Smooth muscle cell (in vitro differentiated cells): ENCODE results near the gene MED28. TPM values are rescaled to one million over a fixed set of nuclear protein-coding genes. Genes with fewer than 3 reads are reported as not detected.
A peak's percentile ranks its signal among the peaks of the same experiment; 100 is the strongest.

Source experiments
- DNase-seq: peaks from one replicate; lab custom pipeline; 2025; ENCODE audit not compliant: unreplicated experiment; lab: John Stamatoyannopoulos, UW
- H2AFZ ChIP-seq: fragments of 200-600 bp; sonication (generic); 2 replicates; pipeline ENCODE4 v1.6.0; 2016; ENCODE audit warnings: antibody characterized with exemption, low read depth, mild to moderate bottlenecking
- H3F3A ChIP-seq: fragments of 200-600 bp; sonication (generic); 2 replicates; pipeline ENCODE4 v1.6.0; 2017; ENCODE audit warnings: antibody characterized with exemption, low read depth
- H3K27ac ChIP-seq: fragments of 200-600 bp; sonication (generic); 2 replicates; pipeline ENCODE4 v1.5.1; 2016; ENCODE audit warnings: low read depth, mild to moderate bottlenecking
- H3K27me3 ChIP-seq: fragments of 200-600 bp; sonication (generic); 2 replicates; pipeline ENCODE4 v1.6.1; 2016; ENCODE audit warnings: low read depth, mild to moderate bottlenecking
- H3K36me3 ChIP-seq: fragments of 200-600 bp; sonication (generic); 2 replicates; pipeline ENCODE4 v1.5.1; 2016; ENCODE audit warnings: low read depth
- H3K4me1 ChIP-seq: fragments of 200-600 bp; sonication (generic); 2 replicates; pipeline ENCODE4 v1.5.1; 2016; ENCODE audit warnings: low read depth
- H3K4me2 ChIP-seq: fragments of 200-600 bp; sonication (generic); 2 replicates; pipeline ENCODE4 v1.6.0; 2016; ENCODE audit warnings: mild to moderate bottlenecking
- H3K4me3 ChIP-seq: fragments of 200-600 bp; sonication (generic); 2 replicates; pipeline ENCODE4 v1.5.1; 2016; ENCODE audit warnings: mild to moderate bottlenecking
- H3K79me2 ChIP-seq: fragments of 200-600 bp; sonication (generic); 2 replicates; pipeline ENCODE4 v1.6.0; 2016; ENCODE audit warnings: low read depth, mild to moderate bottlenecking
- H3K9ac ChIP-seq: fragments of 200-600 bp; sonication (generic); 2 replicates; pipeline ENCODE4 v1.6.0; 2016; ENCODE audit warnings: low read depth
- H3K9me3 ChIP-seq: fragments of 200-600 bp; sonication (generic); replicated peaks from 2 replicates; pipeline ENCODE4 v1.5.1; 2016; ENCODE audit warnings: low read depth
- H4K20me1 ChIP-seq: fragments of 200-600 bp; sonication (generic); 2 replicates; pipeline ENCODE4 v1.6.0; 2016; ENCODE audit warnings: low read depth
- CTCF ChIP-seq: fragments of 200-600 bp; sonication (generic); IDR thresholded peaks from 2 replicates; pipeline ENCODE4 v1.5.1; 2017; ENCODE audit warnings: borderline replicate concordance, mild to moderate bottlenecking, antibody characterized with exemption; ENCODE audit not compliant: insufficient read depth, poor library complexity, severe bottlenecking
- WGBS: methylation state at CpG from one replicate; pipeline ENCODE4 v1.1.7; 2016; ENCODE audit warnings: low lambda C conversion rate; 5-methylcytosine and 5-hydroxymethylcytosine counted together
- polyA plus RNA-seq: library from polyadenylated mRNA; unstranded; fragments of >200 nt; fragmentation: Nextera tagmentation; extraction: Ambion mirVana; gene quantifications from 2 replicates; pipeline ENCODE4 v1.2.1, GENCODE V29; 2016
- total RNA-seq: library from RNA; depleted of rRNA; stranded (reverse); fragments of >200 nt; gene quantifications from 2 replicates; pipeline ENCODE4 v1.2.3, GENCODE V29; 2014

MED28 gene
- total and polyA plus RNA-seq, 2 experiments from 2014 or later = 10.9 to 39.5 TPM

DNA sequence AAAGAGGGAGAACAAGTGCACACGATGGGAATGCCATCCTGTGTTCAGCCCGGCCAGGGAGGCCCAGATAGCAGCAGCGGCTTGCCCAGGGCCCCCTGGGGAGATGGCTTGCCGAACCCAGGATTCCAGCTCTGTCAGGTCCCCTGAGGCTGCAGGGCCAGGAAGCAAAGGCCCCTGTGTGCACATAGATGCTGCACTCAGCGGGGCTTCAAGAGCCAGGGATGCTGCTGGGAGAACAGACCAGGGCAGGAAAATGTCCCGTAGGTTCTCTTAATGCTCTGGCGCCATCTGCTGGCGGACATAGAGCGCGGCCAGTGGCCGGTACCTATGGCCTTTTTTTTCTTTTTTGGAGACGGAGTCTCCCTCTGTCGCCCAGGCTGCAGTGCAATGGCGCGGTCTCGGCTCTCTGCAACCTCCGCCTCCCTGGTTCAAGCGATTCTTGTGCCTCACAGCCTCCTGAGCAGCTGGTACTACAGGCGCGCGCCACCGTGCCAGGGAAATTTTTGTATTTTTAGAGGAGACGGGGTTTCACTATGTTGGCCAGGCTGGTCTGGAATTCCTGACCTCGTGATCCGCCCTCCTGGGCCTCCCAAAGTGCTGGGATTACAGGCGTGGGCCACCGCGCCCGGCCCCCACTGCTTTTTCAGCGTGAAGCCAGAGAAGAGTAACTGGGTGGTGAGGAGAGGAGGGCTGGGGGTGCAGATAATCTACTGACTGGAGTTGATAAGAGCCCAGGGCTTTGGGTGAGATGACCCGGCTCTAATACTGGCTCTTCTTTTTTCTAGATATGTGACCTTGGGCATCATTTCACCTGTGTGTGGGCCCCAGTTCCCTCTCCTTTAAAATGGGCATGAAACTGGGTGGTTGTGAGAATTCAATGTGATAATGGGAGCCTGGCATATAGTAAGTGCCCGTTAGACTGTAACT lies 22.5 kb downstream of the MED28 start:
- WGBS = 59% methylated on average over 32 of the region's 32 CpGs
- no peaks in the 10 kb centered on the region for H3K27me3 ChIP-seq
- no peak overlapping the region for H3K4me2 ChIP-seq
- no peak overlapping the region for H3K27ac ChIP-seq
- no peaks in the 10 kb centered on the region for H3K4me1 ChIP-seq
- peak; percentile 18 for DNase-seq
- H4K20me1 ChIP-seq = peaks cover 7% of the 10 kb centered on the region
- no peaks in the 10 kb centered on the region for H3K79me2 ChIP-seq
- H2AFZ ChIP-seq = no peak overlapping the region
- no peak overlapping the region for H3K4me3 ChIP-seq
- no peaks in the 10 kb centered on the region for H3F3A ChIP-seq
- no peaks in the 10 kb centered on the region for H3K9me3 ChIP-seq
- peak; percentile 89 for TF ChIP-seq CTCF
- peaks cover 6% of the 10 kb centered on the region for H3K36me3 ChIP-seq
- H3K9ac ChIP-seq = no peak overlapping the region

GRCh38 chr4:17639136-17639535 lies 24.7 kb downstream of the MED28 start:
- no peaks in the 10 kb centered on the region for H3K79me2 ChIP-seq
- H3K36me3 ChIP-seq = no peaks in the 10 kb centered on the region
- no peaks in the 10 kb centered on the region for H3F3A ChIP-seq
- no peak overlapping the region for H2AFZ ChIP-seq
- H3K9me3 ChIP-seq = no peaks in the 10 kb centered on the region
- H3K4me1 ChIP-seq = no peaks in the 10 kb centered on the region
- H3K4me2 ChIP-seq = no peak overlapping the region
- WGBS = 81% methylated on average over 7 of the region's 7 CpGs
- no peak for TF ChIP-seq CTCF
- no peak overlapping the region for H3K9ac ChIP-seq
- no peak for DNase-seq
- H4K20me1 ChIP-seq = peaks cover 7% of the 10 kb centered on the region
- no peak overlapping the region for H3K4me3 ChIP-seq
- H3K27ac ChIP-seq = no peak overlapping the region
- H3K27me3 ChIP-seq = no peaks in the 10 kb centered on the region

GRCh38 chr4:17642398-17642783 lies 27.9 kb downstream of the MED28 start:
- Histone ChIP-seq H3F3A (no peaks in the 10 kb centered on the region), H3K36me3 (no peaks in the 10 kb centered on the region), H3K4me2 (no peak overlapping the region), H3K79me2 (no peaks in the 10 kb centered on the region), H3K9ac (no peak overlapping the region), H3K4me3 (no peak overlapping the region), H2AFZ (no peak overlapping the region), H3K27me3 (no peaks in the 10 kb centered on the region), H3K27ac (no peak overlapping the region), H3K4me1 (no peaks in the 10 kb centered on the region), H4K20me1 (peaks cover 5% of the 10 kb centered on the region), H3K9me3 (no peaks in the 10 kb centered on the region)
- no peak for TF ChIP-seq CTCF
- no peak for DNase-seq
- WGBS = 95% methylated on average over 1 of the region's 1 CpG
